ENCODE data around the gene DGKD. TPM values are rescaled to one million over a fixed set of nuclear protein-coding genes. Genes with fewer than 3 reads are reported as not detected.

DGKD gene
- total RNA-seq, 1 donor from 2014 or later: 15.3 TPM

- DNase-seq (ENCODE audit: low spot score): no peak
- Mint-ChIP-seq H3K27me3 (ENCODE audit: unreplicated experiment) (peaks cover 3% of the 10 kb centered on the region), H3K4me1 (ENCODE audit: unreplicated experiment) (no peaks in the 10 kb centered on the region), H3K36me3 (ENCODE audit: low read depth, unreplicated experiment) (no peaks in the 10 kb centered on the region), H3K4me3 (ENCODE audit: unreplicated experiment) (no peak overlapping the region), H3K9me3 (ENCODE audit: unreplicated experiment) (no peaks in the 10 kb centered on the region), H3K27ac (ENCODE audit: unreplicated experiment) (no peak overlapping the region)
- TF ChIP-seq CTCF (IDR thresholded peaks at IDR 0.05; ENCODE audit: unreplicated experiment): no peak
Measured at GRCh38 chr2:233314180-233314925, 39.9 kb upstream of the DGKD start.

- H3K27ac Mint-ChIP-seq (ENCODE audit: unreplicated experiment): no peak overlapping the region
- no peaks in the 10 kb centered on the region for H3K9me3 Mint-ChIP-seq (ENCODE audit: unreplicated experiment)
- no peak for DNase-seq (ENCODE audit: low spot score)
- H3K27me3 Mint-ChIP-seq (ENCODE audit: unreplicated experiment): peaks cover 2% of the 10 kb centered on the region
- H3K4me3 Mint-ChIP-seq (ENCODE audit: unreplicated experiment): no peak overlapping the region
- H3K4me1 Mint-ChIP-seq (ENCODE audit: unreplicated experiment): no peaks in the 10 kb centered on the region
- no peak for TF ChIP-seq CTCF (IDR thresholded peaks at IDR 0.05; ENCODE audit: unreplicated experiment)
- no peaks in the 10 kb centered on the region for H3K36me3 Mint-ChIP-seq (ENCODE audit: low read depth, unreplicated experiment)
Measured at GRCh38 chr2:233317196-233317943, 36.9 kb upstream of the DGKD start.

- no peaks in the 10 kb centered on the region for H3K4me1 Mint-ChIP-seq (ENCODE audit: unreplicated experiment)
- peaks cover 4% of the 10 kb centered on the region for H3K27me3 Mint-ChIP-seq (ENCODE audit: unreplicated experiment)
- H3K4me3 Mint-ChIP-seq (ENCODE audit: unreplicated experiment): no peak overlapping the region
- DNase-seq (ENCODE audit: low spot score): no peak
- H3K36me3 Mint-ChIP-seq (ENCODE audit: low read depth, unreplicated experiment): no peaks in the 10 kb centered on the region
- no peak overlapping the region for H3K27ac Mint-ChIP-seq (ENCODE audit: unreplicated experiment)
- no peak for TF ChIP-seq CTCF (IDR thresholded peaks at IDR 0.05; ENCODE audit: unreplicated experiment)
- no peaks in the 10 kb centered on the region for H3K9me3 Mint-ChIP-seq (ENCODE audit: unreplicated experiment)
Measured at GRCh38 chr2:233319256-233319655, 35.0 kb upstream of the DGKD start.

GRCh38 chr2:233320470-233320869, 33.8 kb upstream of the DGKD start:
- no peak for TF ChIP-seq CTCF (IDR thresholded peaks at IDR 0.05; ENCODE audit: unreplicated experiment)
- Mint-ChIP-seq H3K9me3 (ENCODE audit: unreplicated experiment) (no peaks in the 10 kb centered on the region), H3K4me1 (ENCODE audit: unreplicated experiment) (no peaks in the 10 kb centered on the region), H3K27me3 (ENCODE audit: unreplicated experiment) (peaks cover 4% of the 10 kb centered on the region), H3K4me3 (ENCODE audit: unreplicated experiment) (no peak overlapping the region), H3K36me3 (ENCODE audit: low read depth, unreplicated experiment) (no peaks in the 10 kb centered on the region), H3K27ac (ENCODE audit: unreplicated experiment) (no peak overlapping the region)
- no peak for DNase-seq (ENCODE audit: low spot score)

- H3K9me3 Mint-ChIP-seq (ENCODE audit: unreplicated experiment): no peaks in the 10 kb centered on the region
- H3K4me3 Mint-ChIP-seq (ENCODE audit: unreplicated experiment): no peak overlapping the region
- no peak overlapping the region for H3K27ac Mint-ChIP-seq (ENCODE audit: unreplicated experiment)
- no peaks in the 10 kb centered on the region for H3K4me1 Mint-ChIP-seq (ENCODE audit: unreplicated experiment)
- peaks cover 4% of the 10 kb centered on the region for H3K27me3 Mint-ChIP-seq (ENCODE audit: unreplicated experiment)
- DNase-seq (ENCODE audit: low spot score): no peak
- no peak for TF ChIP-seq CTCF (IDR thresholded peaks at IDR 0.05; ENCODE audit: unreplicated experiment)
- H3K36me3 Mint-ChIP-seq (ENCODE audit: low read depth, unreplicated experiment): no peaks in the 10 kb centered on the region
Measured at GRCh38 chr2:233321166-233321565, 33.1 kb upstream of the DGKD start.
